ENCODE data around the gene ADH5. TPM values are rescaled to one million over a fixed set of nuclear protein-coding genes. Genes with fewer than 3 reads are reported as not detected.
"Not testable (repeated sequence)": the region's sequence is repeated elsewhere in the genome, so short reads cannot be mapped to it uniquely, and the experiment has no call there.

ADH5 gene
- total RNA-seq, 4 donors from 2014 or later = 55.1 to 94.3 (median 68.5) TPM

DNA sequence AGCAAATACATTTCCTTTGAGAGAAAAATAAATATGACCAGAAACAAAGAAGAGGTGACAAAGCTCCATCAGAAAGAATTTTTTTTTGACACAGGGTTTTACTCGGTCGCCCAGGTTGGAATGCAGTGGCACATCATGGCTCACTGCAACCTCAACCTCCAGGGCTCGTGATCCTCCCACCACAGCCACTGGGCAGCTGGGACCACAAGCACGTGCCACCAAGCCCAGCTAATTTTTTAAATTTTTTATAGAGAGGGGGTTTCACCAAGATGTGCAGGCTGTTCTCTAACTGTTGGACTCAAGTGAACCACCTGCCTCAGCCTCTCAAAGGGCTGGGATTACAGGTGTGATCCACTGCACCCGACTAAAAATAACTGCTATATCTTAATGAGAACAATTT lies 10.3 kb downstream of the ADH5 start:
- no peak overlapping the region for H3K4me3 ChIP-seq (ENCODE audit: low read depth, poor library complexity, severe bottlenecking)
- 82 to 89% methylated on average over 5 of the region's 5 CpGs for WGBS, 2 donors
- TF ChIP-seq POLR2A (IDR thresholded peaks at IDR 0.05) = no peak
- TF ChIP-seq CTCF (IDR thresholded peaks at IDR 0.05) = no peak
- intact Hi-C loops (cut with DNase I; ENCODE audit: low total_unique reads) = no loop called here
- DNase-seq (ENCODE audit: low spot score in 2 of 2) = no peak

- intact Hi-C loops (cut with DNase I; ENCODE audit: low total_unique reads) = no loop called here
These were observed 11.4 kb downstream of the ADH5 start for GRCh38 chr4:99077177-99077576.

GRCh38 chr4:99076292-99076976 lies 12.2 kb downstream of the ADH5 start:
- intact Hi-C loops (cut with DNase I; ENCODE audit: low total_unique reads) = no loop called here
- 94 to 96% methylated on average over 5 of the region's 5 CpGs for WGBS, 2 donors
- H3K4me3 ChIP-seq (ENCODE audit: low read depth, poor library complexity, severe bottlenecking) = no peak overlapping the region
- TF ChIP-seq CTCF (IDR thresholded peaks at IDR 0.05) (no peak), POLR2A (IDR thresholded peaks at IDR 0.05) (no peak)
- no peak for DNase-seq (ENCODE audit: low spot score in 2 of 2)

More at GRCh38 chr4:99077177-99077576, 11.4 kb downstream of the ADH5 start:
- no peak for TF ChIP-seq POLR2A (IDR thresholded peaks at IDR 0.05)
- TF ChIP-seq CTCF (IDR thresholded peaks at IDR 0.05) = no peak
- no peak for DNase-seq (ENCODE audit: low spot score in 2 of 2)
- H3K4me3 ChIP-seq (ENCODE audit: low read depth, poor library complexity, severe bottlenecking) = no peak overlapping the region
- WGBS, 2 donors = 76 to 82% methylated on average over 4 of the region's 4 CpGs

GRCh38 chr4:99074816-99075215 lies 13.8 kb downstream of the ADH5 start:
- 94% methylated on average over 7 of the region's 7 CpGs for whole genome bisulfite sequencing, 2 donors
- TF ChIP-seq CTCF (IDR thresholded peaks at IDR 0.05) (no peak), POLR2A (IDR thresholded peaks at IDR 0.05) (no peak)
- intact Hi-C loops (cut with DNase I; ENCODE audit: low total_unique reads) = no loop called here
- DNase-seq (ENCODE audit: low spot score in 2 of 2) = no peak
- H3K4me3 ChIP-seq (ENCODE audit: low read depth, poor library complexity, severe bottlenecking) = no peak overlapping the region

DNA sequence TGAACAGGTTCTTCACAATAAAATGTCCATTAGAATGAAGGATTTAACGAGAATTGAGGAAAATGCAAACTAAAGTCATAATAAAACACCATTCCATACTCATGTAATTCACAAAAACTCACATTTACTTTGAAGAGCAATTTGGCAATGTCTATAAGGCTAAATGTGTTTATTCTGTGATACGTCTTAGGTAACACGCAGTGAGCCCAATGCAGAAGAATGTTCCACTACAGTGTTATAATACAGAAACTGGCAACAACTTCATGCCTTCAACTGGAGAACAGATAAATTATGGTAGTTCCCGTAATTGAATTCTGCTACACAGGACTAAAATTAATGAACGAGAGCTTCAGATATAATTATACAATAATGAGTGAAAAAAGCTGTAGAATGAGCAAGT lies 17.4 kb downstream of the ADH5 start:
- DNase-seq (ENCODE audit: low spot score in 2 of 2) = no peak
- TF ChIP-seq POLR2A (IDR thresholded peaks at IDR 0.05) (no peak), CTCF (IDR thresholded peaks at IDR 0.05) (no peak)
- intact Hi-C loops (cut with DNase I; ENCODE audit: low total_unique reads) = no loop called here
- WGBS, 2 donors = 87 to 92% methylated on average over 5 of the region's 5 CpGs
- no peak overlapping the region for H3K4me3 ChIP-seq (ENCODE audit: low read depth, poor library complexity, severe bottlenecking)

DNA sequence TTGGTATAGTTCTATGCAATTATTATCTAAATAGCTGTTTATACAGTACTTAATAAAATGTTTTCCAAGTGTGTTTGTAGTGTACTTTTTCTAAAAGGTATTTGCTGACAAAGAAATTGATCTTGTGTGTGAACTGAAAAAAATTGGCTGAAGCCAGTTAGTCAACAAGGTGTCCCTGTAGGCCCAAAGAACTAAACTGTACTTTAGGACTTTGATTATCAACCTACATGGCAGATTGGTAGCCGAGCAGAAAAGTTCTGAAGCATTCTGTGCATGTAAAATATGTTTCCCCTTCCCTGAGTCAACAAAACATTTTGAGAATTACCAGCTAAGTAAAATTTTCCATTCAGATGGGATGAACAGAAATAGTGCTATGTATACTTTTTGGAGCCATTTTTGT lies 21.0 kb downstream of the ADH5 start:
- intact Hi-C loops (cut with DNase I; ENCODE audit: low total_unique reads) = no loop called here
- H3K4me3 ChIP-seq (ENCODE audit: low read depth, poor library complexity, severe bottlenecking) = no peak overlapping the region
- no peak for DNase-seq (ENCODE audit: low spot score in 2 of 2)
- TF ChIP-seq POLR2A (IDR thresholded peaks at IDR 0.05) (no peak), CTCF (IDR thresholded peaks at IDR 0.05) (no peak)
- 90 to 91% methylated on average over 1 of the region's 1 CpG for WGBS, 2 donors

GRCh38 chr4:99065521-99065920 lies 23.1 kb downstream of the ADH5 start:
- WGBS, 2 donors = 95 to 98% methylated on average over 2 of the region's 2 CpGs

More at GRCh38 chr4:99065521-99065920, 23.1 kb downstream of the ADH5 start:
- H3K4me3 ChIP-seq (ENCODE audit: low read depth, poor library complexity, severe bottlenecking); intact Hi-C loops (cut with DNase I; ENCODE audit: low total_unique reads); DNase-seq (ENCODE audit: low spot score in 2 of 2): not testable (repeated sequence)
